UCSD-AML1 (cell line): ENCODE measurements around the gene AOX1.
"Not testable (repeated sequence)": the region's sequence is repeated elsewhere in the genome, so short reads cannot be mapped to it uniquely, and the experiment has no call there.

ENCODE experiments used
- DNase-seq: peaks from one replicate; lab custom pipeline; 2025; ENCODE audit not compliant: unreplicated experiment; lab: John Stamatoyannopoulos, UW

The AOX1 gene

GRCh38 chr2:200600549-200601225, 14.9 kb downstream of the AOX1 start:
- no peak for DNase-seq

- DNase-seq: no peak
Observed at GRCh38 chr2:200602584-200602983, 16.8 kb downstream of the AOX1 start.

GRCh38 chr2:200603972-200604371, 18.2 kb downstream of the AOX1 start:
- no peak for DNase-seq

- no peak for DNase-seq
Observed at GRCh38 chr2:200604571-200605255, 18.9 kb downstream of the AOX1 start.

GRCh38 chr2:200608341-200609027, 22.7 kb downstream of the AOX1 start:
- DNase-seq: no peak

GRCh38 chr2:200609028-200609614, 23.3 kb downstream of the AOX1 start:
- no peak for DNase-seq

GRCh38 chr2:200610217-200610616, 24.4 kb downstream of the AOX1 start:
- DNase-seq: not testable (repeated sequence)

- DNase-seq: no peak
Observed at GRCh38 chr2:200613692-200614091, 27.9 kb downstream of the AOX1 start.

- DNase-seq: no peak
Observed at GRCh38 chr2:200614249-200614648, 28.4 kb downstream of the AOX1 start.

GRCh38 chr2:200615247-200615646, 29.4 kb downstream of the AOX1 start:
- no peak for DNase-seq

- no peak for DNase-seq
Observed at GRCh38 chr2:200616193-200616592, 30.4 kb downstream of the AOX1 start.

GRCh38 chr2:200616656-200617055, 30.8 kb downstream of the AOX1 start:
- no peak for DNase-seq

GRCh38 chr2:200617156-200618053, 31.6 kb downstream of the AOX1 start:
- DNase-seq: no peak

- no peak for DNase-seq
Observed at GRCh38 chr2:200618054-200618419, 32.2 kb downstream of the AOX1 start.

- DNase-seq: peak; percentile 13
Observed at GRCh38 chr2:200618590-200619021, 32.8 kb downstream of the AOX1 start.

GRCh38 chr2:200619279-200619678, 33.5 kb downstream of the AOX1 start:
- DNase-seq: no peak

GRCh38 chr2:200620606-200621390, 35.0 kb downstream of the AOX1 start:
- DNase-seq: no peak

- no peak for DNase-seq
Observed at GRCh38 chr2:200622106-200622505, 36.3 kb downstream of the AOX1 start.

- no peak for DNase-seq
Observed at GRCh38 chr2:200624026-200624425, 38.2 kb downstream of the AOX1 start.

- no peak for DNase-seq
Observed at GRCh38 chr2:200624658-200625057, 38.8 kb downstream of the AOX1 start.
